ENCODE results near the gene APPBP2.

APPBP2 gene, protein sequence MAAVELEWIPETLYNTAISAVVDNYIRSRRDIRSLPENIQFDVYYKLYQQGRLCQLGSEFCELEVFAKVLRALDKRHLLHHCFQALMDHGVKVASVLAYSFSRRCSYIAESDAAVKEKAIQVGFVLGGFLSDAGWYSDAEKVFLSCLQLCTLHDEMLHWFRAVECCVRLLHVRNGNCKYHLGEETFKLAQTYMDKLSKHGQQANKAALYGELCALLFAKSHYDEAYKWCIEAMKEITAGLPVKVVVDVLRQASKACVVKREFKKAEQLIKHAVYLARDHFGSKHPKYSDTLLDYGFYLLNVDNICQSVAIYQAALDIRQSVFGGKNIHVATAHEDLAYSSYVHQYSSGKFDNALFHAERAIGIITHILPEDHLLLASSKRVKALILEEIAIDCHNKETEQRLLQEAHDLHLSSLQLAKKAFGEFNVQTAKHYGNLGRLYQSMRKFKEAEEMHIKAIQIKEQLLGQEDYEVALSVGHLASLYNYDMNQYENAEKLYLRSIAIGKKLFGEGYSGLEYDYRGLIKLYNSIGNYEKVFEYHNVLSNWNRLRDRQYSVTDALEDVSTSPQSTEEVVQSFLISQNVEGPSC

DNA sequence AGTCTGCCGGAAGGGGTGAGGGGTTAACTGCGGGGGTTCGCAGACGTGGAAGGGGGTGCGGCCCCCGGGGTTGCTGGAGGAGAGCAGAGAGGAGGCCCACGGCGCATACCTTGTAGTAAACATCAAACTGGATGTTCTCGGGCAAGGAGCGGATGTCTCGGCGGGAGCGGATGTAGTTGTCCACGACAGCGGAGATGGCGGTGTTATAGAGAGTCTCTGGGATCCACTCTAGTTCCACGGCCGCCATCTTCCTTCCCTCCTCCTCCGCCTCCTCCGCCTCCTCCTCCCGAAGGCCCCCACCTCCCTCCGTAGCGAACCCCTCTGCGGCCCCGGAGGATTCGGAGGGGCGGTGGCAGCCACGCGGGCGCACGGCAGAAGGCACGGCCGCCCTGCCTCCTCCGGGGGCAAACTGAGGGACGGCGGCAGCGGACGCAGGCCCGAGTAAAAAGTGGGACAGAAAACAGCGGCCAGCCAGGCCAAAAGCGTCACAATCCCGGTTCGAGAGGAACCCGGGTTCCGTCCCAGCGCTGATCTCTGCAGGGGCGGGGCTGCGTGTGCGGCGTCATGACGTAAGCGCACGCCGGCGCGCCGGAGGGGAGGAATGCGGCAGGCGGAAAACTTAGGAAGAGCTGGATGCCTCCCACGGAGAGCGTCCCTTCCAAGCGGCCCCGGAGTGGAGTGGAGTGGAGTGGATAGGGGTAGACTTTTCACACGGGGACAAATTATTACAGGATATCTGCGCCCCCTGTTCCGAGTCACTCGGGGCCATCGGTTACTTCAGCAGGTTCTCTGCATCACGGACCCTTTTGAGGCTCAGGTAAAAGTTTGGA lies at the start of gene APPBP2:
APPBP2 (minus strand) TSS at position 558 of the 830 bp plus-strand sequence; CDS start at position 247, 311 bp downstream.
- peak; percentile 92 for DNase-seq
- H3K4me3 ChIP-seq (ENCODE audit: low read depth, low read length) = peak within 1 kb of the TSS; percentile 95
- H3K9me3 ChIP-seq (ENCODE audit: severe bottlenecking) = no peaks in the 10 kb centered on the region
- TF ChIP-seq CTCF (IDR thresholded peaks at IDR 0.05; ENCODE audit: low read depth, low read length) = no peak
- no peaks in the 10 kb centered on the region for H3K27me3 ChIP-seq (ENCODE audit: insufficient read depth, low read depth, severe bottlenecking)
- H3K27ac ChIP-seq = peak within 1 kb of the TSS; percentile 94
- H3K36me3 ChIP-seq = peaks cover 18% of the 10 kb centered on the region

GRCh38 chr17:60573236-60574051 lies 47.4 kb upstream of the APPBP2 start:
- Histone ChIP-seq H3K9me3 (ENCODE audit: severe bottlenecking) (peaks cover 9% of the 10 kb centered on the region), H3K27me3 (ENCODE audit: insufficient read depth, low read depth, severe bottlenecking) (no peaks in the 10 kb centered on the region), H3K27ac (no peak overlapping the region), H3K4me3 (ENCODE audit: low read depth, low read length) (no peak overlapping the region), H3K36me3 (no peaks in the 10 kb centered on the region)
- TF ChIP-seq CTCF (IDR thresholded peaks at IDR 0.05; ENCODE audit: low read depth, low read length) = no peak
- DNase-seq = no peak

- Histone ChIP-seq H3K4me3 (ENCODE audit: low read depth, low read length) (no peak overlapping the region), H3K27ac (no peak overlapping the region), H3K36me3 (no peaks in the 10 kb centered on the region), H3K9me3 (ENCODE audit: severe bottlenecking) (no peaks in the 10 kb centered on the region), H3K27me3 (ENCODE audit: insufficient read depth, low read depth, severe bottlenecking) (no peaks in the 10 kb centered on the region)
- TF ChIP-seq CTCF (IDR thresholded peaks at IDR 0.05; ENCODE audit: low read depth, low read length) = no peak
- no peak for DNase-seq
Observed at GRCh38 chr17:60565233-60565632, 39.2 kb upstream of the APPBP2 start.

DNA sequence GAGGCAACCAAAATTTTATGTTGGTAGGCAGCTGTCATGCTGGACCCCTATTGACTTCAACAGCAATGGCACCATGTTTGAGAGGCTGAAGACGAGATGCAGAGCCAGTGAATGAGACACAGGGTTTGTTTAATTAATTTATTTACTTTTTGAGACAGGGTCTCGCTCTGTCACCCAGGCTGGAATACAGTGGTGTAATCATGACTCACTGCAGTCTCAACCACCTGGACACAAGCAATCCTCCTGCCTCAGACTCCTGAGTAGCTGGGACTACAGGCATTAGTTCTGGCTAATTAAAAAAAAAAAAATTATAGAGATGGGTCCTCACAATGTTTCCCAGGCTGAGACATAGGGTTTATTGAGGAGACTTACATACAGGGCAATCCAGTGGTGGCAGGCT lies 37.7 kb upstream of the APPBP2 start:
- no peak overlapping the region for H3K4me3 ChIP-seq (ENCODE audit: low read depth, low read length)
- no peak for TF ChIP-seq CTCF (IDR thresholded peaks at IDR 0.05; ENCODE audit: low read depth, low read length)
- no peaks in the 10 kb centered on the region for H3K9me3 ChIP-seq (ENCODE audit: severe bottlenecking)
- H3K27me3 ChIP-seq (ENCODE audit: insufficient read depth, low read depth, severe bottlenecking) = no peaks in the 10 kb centered on the region
- H3K36me3 ChIP-seq = no peaks in the 10 kb centered on the region
- H3K27ac ChIP-seq = no peak overlapping the region
- no peak for DNase-seq

DNA sequence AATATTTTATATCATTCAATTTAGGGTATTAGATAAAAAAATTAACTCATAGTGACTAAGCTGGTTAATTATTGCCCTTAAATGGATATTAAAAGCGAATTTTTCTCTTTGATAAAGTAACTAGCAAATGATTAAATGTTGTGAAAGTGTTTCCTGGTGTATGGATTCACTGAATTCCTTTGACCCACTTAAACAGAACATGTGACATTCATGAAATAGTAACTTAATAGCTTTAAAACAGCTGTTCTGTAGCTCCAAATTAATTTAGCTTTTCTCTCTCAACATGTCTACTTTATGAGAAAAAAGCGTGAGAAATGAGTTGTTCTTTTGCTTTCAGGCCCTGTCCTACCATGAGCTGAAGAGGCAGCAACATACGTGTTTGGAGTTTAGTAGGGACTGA lies 36.4 kb upstream of the APPBP2 start:
- Histone ChIP-seq H3K36me3 (no peaks in the 10 kb centered on the region), H3K4me3 (ENCODE audit: low read depth, low read length) (no peak overlapping the region), H3K27me3 (ENCODE audit: insufficient read depth, low read depth, severe bottlenecking) (no peaks in the 10 kb centered on the region), H3K27ac (no peak overlapping the region), H3K9me3 (ENCODE audit: severe bottlenecking) (peaks cover 10% of the 10 kb centered on the region)
- TF ChIP-seq CTCF (IDR thresholded peaks at IDR 0.05; ENCODE audit: low read depth, low read length) = no peak
- no peak for DNase-seq

Measured in WERI-Rb-1 (cell line).